SK-N-SH treated with all-trans-retinoic acid at 6 μM for 48 hours (cell line): ENCODE measurements around the gene CNTNAP2.

Source experiments
- BACH2 ChIP-seq: fragments of 250-450 bp; sonication (Bioruptor Pico); IDR thresholded peaks from 2 replicates; pipeline ENCODE4 v1.9.0; 2021; ENCODE audit warnings: mild to moderate bottlenecking, borderline replicate concordance
- ZC3H10 ChIP-seq: fragments of 250-450 bp; sonication (Bioruptor Pico); IDR thresholded peaks from 2 replicates; pipeline ENCODE4 v1.5.1; 2021; ENCODE audit warnings: mild to moderate bottlenecking, moderate library complexity
- ZFP30 ChIP-seq: fragments of 450-650 bp; formaldehyde crosslinking; IDR thresholded peaks from 2 replicates; pipeline ENCODE4 v1.5.0; 2022; ENCODE audit warnings: mild to moderate bottlenecking, moderate library complexity

DNA sequence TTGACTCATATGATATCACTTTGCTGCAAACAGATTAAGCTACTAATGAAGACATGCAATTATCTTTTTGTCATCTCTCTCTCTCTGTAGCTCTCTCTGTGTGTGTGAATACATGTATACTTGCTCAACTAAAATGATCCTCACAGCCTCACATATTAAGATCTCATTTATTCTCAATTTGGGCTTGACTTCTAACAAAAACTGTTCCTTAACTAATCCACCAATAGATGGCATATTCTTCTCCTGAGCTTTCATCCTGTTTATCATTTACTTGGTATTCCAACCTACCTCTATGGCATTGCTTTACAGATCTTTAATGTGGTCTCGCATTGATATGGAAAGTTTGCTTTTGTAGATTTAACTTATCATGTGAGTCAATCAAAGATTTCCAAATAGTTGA lies 540.4 kb downstream of the CNTNAP2 start:
- TF ChIP-seq ZC3H10 (no peak), BACH2 (CRISPR knock-in tag) (no peak), ZFP30 (CRISPR knock-in tag) (no peak)
